Hematopoietic multipotent progenitor cell treated with erythropoietin and hydrocortisone succinate and interleukin-3 and kit ligand, for 17 days (in vitro differentiated cells): Measurements from ENCODE around the gene ADARB2.
"Not testable (repeated sequence)": the region's sequence is repeated elsewhere in the genome, so short reads cannot be mapped to it uniquely, and the experiment has no call there.

ENCODE experiments used
- DNase-seq: peaks from one replicate; pipeline ENCODE4 v3.0.0-alpha.2; 2015; ENCODE audit warnings: low spot score

ADARB2 gene

DNA sequence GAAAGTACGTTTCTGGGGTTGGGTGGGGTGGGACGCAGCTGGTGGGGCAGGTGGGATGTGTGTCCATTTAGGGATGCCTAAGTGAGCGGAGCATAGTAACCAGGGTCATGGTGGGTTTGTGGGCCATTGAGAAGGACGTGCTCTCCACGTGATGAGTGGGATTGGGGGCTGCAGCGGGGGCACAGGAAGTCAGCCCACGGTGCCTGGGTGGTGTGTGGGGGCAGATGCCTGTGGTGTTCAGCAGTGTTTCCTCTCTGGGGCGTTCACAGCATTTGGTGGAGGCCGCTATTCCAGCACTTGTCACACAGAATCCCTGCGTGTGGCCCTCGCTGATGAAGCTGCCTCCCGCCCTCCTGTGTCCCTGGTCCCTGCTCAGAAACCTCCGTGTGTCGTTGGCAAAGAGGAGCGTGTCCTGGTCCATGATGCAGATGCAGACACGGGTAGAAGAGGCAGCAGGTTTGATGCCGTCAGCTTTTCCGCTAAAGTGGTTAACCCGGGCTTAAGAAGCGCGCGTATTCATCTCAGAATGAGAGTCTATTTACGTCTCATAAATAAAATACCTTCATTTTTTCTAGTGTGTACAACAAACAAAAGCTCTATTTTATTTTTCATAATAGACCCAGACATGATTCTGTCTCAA, 274.2 kb downstream of the ADARB2 start:
- no peak for DNase-seq

DNA sequence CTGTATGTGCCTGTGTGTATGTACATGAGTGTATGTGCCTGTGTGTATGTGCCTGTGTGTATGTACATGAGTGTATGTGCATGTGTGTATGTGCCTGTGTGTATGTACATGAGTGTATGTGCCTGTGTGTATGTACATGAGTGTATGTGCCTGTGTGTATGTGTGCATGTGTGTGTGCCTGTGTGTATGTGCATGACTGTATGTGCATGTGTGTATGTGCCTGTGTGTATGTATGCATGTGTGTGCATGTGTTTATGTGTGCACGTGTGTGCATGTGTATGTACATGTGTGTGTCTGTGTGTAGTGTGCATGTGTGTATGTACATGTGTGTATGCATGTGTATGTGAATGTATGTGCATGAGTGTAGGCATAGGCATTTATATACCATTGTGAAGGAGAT, 274.8 kb downstream of the ADARB2 start:
- no peak for DNase-seq

DNA sequence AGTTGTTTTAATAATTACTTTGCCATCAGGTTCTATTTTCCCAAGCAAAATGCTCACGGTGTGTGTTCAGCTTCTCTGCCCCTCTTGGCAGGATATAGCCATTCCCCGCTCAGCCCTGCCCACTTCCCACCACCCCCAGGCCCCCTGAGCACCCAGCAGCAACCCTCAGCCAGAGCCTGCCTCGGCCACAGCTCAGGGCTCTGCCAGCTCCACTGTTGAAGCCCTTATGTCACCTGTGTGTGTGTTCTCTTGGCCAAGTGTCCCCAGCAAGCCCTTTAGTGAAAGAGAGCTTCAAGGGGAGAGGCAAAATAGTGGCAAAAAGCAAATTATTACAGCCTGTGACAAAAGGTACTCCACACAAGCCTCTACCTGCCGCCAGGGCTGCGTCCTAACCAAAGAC, 275.3 kb downstream of the ADARB2 start:
- no peak for DNase-seq

DNA sequence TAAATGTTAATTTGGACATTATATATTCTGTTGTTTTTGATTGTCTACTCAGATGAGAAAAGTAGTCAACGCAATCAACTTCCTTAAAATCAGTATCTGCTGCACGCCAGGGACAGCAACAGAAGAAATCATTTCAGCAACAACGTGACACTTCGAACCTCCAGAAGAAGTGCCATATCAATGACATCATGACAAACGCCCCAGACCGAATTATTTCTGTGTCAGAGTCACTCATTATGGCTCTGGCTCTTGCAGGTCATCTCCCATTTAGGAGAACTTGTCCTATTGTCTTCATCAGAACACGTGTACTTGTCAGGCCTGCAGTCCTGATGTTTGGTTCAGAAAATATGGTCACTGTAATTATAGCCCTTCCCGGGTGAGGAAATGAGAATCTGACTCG, 276.3 kb downstream of the ADARB2 start:
- no peak for DNase-seq

DNA sequence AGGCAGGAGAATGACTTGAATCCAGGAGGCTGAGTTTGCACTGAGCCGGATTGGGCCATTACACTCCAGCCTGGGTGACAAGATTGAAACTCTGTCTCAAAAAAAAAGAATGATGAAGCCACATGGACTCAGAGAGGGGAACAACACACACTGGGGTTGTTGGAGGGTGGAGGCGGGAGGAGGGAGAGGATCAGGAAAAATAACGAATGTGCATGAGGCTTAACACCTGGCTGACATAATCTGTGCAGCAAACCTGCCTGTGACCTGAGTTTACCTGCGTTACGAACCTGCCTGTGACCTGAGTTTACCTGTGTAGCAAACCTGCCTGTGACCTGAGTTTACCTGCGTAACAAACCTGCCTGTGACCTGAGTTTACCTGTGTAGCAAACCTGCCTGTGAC, 277.7 kb downstream of the ADARB2 start:
- not testable (repeated sequence) for DNase-seq

DNA sequence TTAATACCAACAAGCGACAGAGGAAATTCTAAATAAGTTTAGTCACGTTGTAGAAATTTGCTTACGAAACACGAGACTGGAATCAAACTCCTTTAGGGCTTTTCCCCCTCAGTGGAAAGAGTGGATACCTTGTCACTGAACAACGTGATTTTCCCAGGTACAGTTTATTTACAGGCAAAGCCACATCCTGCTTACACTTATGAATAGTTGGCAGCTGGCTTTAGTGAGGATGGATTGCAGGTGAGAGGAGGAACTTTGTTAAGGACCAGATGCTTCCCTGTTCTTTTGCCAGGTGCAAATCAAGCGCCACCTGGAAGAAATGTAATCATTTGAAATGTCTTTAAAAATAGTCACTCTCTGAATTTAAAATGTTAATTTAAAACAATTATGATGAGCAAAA, 282.4 kb downstream of the ADARB2 start:
- DNase-seq = no peak

DNA sequence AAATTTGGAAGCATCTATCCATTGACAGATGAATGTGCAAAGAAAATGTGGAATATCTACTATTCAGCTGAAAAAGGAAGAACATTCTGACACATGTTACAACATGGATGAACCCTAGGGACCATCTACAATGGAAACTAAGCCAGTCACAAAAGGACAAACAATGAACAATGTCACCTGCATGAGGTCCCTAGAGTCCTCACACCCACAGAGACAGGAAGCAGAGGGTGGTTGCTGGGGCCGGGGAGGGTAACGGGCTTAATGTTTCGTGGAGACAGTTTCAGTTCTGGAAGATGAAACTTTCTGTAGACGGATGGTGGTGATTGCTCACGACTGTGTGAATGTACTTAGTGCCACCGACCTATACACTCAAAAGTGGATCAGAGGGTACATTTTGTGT, 282.9 kb downstream of the ADARB2 start:
- no peak for DNase-seq

DNA sequence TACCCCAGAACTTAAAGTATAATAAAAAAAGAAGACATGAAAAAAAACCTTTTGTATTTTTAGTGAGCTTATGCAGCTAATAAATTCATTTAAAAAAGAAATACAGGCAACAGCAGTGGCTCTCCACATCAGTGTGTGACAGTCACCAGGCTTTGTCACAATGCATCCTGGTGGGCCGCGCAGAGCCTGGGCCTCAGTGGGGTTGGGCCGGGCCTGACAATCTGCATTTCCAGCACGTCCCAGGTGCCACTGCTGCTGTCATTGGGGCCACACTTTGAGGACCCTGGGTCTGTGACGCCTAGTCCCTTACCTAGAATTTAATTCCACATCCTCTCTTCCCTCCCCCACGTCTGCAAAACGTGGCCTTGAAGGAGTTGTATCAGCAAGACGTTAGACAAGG, 284.5 kb downstream of the ADARB2 start:
- no peak for DNase-seq

DNA sequence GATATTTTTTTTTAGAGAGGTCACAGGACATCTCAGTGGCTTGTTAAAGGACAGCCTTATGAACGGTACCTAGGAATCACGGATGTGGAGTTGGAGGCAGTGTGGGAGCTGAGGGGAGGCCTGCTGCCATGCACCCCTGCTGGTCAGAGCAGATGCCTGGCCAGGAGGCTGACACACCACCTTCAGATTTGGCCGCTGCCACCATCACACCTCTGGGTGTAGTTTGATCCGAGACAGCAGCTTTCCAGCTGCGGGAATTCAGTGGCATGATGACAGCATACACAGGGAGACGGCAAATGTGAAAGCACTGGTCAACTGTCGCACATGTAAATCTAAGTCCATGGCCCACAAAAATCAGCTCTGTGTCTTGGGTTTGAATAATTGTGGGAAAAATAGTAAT, 285.4 kb downstream of the ADARB2 start:
- no peak for DNase-seq

DNA sequence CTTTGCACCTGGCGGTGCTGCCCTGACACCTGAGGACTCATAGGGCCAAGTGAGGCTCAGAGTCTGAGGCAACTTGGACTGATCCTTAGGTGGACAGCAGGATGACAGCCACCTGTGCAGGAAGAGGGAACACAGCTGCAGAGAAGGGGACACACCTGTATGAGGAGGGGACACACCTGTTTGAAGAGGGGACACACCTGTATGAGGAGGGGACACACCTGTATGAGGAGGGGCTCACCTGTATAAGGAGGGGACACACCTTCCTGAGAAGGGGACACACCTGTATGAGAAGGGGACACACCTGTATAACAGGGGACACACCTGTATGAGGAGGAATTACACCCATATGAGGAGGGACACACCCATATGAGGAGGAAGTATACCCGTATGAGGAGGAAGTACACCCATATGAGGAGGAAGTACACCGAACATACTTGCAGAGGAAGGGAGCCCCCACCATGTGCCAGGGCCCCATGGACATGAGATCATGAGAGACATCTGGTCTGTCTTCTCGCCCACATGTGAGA, 285.9 kb downstream of the ADARB2 start:
- DNase-seq = no peak

DNA sequence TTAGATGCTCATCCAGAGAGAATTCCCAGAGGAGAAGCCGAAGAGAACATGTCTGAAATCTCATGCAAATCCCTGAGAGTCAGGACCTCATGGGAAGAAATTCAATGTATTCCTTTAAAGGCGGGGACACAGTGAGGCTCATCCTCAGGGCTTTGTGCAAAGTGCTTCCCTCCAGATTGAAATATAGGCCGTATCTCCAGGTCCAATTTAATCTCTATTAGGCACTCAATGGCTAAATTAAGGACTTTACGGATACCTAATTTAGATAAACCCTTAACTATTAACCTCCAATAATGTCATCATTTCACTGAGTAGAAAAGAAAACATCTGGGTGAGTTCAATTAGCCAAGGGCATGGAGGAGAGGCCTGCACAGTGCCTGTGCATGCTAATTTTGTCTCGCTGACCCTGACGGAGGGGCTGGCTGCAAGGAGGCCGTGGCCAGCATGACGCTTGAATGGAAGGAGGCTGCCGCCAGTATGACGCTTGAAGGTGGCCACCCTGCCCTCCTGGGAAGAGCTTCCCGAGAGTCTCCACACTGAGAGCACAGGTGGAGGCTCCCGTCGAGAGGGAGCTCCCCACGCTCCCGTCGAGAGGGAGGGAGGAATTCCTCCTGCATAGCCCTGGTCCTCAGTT, 287.6 kb downstream of the ADARB2 start:
- DNase-seq = no peak

DNA sequence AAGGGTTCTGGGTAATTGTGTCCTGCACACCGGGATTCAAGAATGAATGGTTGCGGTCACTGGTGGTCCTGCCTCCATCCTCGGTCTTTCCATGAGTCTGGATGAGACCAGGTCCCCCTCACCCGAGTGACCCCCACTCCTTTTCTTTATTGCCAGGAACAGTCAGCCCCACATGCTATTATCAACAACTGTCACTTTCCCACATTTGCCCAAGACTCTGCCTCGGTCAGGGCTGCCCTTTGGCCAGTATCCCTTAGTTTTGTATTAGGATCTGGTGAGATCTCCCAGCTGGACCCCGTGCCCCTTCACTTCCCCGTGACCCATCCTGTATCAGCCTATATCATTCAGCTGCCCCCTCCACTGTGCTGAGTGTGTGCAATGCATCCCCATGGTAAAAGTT, 288.3 kb downstream of the ADARB2 start:
- no peak for DNase-seq

DNA sequence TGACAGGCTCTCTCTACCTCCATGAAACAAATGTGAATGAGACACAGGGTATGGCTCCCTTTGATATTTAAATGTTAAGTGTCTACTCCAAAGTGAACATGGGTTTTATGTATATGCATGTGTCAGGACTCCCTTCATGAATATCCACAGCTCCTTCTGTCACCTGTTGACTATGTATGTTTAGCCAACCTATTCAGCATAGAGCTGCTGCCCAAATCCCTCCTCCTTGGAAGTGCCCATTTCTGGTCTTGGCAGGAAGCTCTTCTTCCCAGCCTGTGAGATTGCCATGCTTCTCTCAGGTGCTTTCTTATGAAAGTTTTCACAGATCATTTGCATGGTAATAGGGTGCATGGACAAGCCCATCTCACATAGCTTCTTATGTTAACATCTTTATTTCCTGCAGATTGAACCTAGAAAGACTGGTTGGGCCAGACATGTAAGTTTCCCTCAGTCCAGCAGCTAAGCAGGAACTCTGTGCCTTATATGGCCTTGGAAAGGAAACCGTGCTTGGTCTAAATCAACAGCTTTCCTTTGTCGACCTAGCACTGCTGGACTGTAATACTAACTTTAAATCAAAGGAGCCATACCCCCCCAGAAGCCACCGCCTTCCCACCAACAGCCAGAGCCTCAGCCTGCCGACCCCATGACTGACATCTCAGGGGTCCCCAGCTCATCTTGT, 288.9 kb downstream of the ADARB2 start:
- DNase-seq = no peak

DNA sequence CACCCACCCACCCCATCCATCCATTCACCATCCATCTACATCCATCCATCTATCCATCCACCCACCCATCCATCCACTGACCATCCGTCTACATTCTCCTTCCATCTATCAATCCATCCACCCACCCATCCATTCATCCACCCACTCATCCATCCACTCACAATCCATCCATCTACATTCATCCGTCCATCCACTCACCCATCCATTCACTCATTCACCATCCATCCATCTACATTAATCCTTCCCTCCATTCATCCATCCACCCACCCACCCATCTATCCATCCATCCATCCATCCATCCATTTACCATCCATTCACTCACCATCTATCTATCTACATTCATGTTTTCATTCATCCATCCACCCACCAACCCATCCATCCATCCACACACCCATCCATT, 292.5 kb downstream of the ADARB2 start:
- no peak for DNase-seq

DNA sequence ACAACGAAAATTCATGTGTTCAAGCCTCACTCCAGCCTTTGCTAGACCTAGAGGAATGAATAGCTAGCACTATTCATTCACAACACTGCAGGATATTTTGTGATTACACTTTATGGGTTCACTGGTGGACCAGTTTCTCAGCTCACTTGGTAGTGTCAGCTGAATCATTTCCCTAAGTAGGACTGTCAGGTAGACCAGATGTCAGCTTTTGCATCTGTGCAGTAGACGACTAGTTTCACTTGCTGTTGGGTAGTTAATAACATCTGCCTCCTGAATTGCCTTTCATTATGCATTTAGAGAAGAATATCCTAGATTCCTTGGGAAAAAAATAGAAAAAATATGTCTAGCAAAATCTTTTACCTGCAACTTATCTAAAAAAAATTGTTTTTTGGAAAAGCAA, 296.4 kb downstream of the ADARB2 start:
- no peak for DNase-seq

DNA sequence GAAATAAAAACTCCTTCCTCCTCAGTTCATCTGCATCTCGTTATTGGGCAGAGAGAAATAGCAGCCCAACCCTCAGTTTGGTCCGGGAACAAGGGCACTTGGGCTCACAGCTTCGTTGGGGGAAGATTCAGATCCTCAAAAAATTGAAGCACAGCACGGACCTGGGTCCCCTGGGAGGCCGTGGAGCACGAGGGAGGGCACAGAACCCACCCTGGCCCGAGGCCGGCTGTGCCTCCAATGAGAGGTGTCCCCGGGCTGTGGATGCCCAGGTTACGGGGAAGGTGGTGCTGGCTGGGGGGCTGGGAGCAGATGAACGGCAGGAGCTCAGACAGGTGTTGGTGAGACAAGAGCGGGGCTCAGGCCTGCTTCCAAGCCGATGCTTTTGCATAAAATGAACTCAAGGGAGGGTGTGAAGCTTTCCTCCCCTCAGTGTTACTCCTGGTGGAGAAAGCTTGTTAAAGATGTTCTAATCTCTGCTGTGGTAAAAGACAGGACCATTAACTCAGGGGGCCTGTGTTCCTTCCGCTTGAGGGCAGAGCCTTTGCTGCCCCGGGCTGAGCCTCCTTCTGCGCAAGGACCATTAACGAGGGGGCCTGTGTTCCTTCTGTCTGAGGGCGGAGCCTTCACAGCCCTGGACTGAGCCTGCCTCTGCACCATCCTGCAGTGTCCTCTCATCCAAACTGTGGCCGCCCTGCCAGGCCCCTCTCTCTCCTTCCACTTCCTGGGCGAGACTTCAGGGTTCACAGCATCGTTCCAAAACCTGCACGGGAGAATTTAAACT, 302.2 kb downstream of the ADARB2 start:
- DNase-seq = no peak

DNA sequence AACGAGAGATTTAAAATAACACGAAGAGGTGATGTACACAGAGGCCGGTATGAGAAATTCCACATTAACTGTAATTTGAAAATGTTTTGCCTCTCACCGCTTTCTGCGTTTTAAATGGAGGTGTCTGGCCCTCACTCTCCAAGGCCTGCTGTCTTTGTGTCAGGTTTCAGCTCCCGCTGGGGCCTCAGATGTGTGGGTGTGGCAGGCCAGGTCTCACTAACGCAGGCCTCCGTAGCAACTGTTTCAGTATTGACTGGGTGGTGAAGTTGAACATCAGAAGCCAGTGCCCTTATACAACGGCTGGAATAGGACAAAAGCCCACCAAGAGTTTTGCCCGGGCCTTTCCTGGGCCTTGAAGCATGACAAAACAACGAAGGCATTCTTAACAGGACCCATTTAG, 303.1 kb downstream of the ADARB2 start:
- no peak for DNase-seq

DNA sequence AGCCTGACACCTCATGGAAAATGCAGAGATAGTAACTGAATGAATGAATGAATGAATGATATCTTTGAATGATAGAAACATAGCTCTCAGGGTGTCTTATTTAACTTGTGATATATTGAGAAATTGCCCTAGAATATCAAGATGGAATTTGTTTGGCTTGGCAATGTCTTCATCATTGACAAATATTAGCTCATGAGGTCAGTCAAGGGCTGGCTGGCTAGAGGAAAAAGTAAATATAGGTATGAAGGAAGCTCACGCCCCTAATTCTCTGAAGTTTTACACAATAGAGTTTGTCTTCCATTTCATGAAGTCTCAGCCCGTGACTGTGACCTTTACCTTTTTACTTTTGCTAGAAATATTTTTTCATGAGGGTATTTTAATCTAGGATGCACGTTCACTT, 305.2 kb downstream of the ADARB2 start:
- no peak for DNase-seq

DNA sequence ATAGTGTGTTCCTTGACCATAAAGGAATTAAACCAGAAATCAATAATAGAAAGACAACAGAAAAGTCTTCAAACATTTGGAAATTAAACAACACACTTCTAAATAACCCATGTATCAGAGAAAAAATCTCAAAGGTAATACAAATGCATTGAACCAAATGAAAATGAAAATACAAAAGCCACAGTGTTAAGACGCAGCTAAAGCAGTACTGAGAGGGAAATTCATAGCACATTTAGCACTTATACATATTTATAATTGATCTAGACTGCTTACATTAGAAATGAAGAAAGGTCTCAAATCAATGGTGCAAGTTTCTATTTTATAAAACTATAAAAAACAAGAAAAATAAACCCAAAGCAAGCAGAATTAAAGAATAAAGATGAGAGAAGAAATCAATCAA, 306.1 kb downstream of the ADARB2 start:
- DNase-seq = no peak

DNA sequence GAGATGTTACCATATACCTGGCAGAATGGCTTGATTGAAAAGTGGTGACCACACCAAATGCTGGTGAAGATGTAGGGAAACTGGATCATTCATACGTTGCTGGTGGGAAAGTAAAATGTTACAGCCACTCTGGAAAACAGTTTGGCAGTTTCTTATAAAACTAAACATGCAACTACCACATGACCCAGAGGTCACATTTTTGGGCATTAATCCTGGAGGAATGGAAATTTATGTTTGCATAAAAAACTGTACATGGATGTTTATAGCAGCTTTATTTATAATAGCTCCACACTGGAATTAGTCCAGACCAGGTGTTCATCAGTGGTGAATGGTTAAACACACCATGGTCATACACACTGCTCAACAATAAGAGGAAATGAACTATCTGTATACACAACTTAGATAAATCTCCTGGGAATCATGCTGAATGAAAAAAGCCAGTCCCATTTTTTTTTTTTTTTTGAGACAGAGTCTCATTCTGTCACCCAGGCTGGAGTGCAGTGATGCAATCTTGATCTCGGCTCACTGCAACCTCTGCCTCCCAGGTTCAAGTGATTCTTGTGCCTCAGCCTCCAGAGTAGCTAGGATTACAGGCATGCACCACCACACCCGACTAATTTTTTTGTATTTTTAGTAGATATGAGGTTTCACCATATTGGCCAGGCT, 309.7 kb downstream of the ADARB2 start:
- not testable (repeated sequence) for DNase-seq

DNA sequence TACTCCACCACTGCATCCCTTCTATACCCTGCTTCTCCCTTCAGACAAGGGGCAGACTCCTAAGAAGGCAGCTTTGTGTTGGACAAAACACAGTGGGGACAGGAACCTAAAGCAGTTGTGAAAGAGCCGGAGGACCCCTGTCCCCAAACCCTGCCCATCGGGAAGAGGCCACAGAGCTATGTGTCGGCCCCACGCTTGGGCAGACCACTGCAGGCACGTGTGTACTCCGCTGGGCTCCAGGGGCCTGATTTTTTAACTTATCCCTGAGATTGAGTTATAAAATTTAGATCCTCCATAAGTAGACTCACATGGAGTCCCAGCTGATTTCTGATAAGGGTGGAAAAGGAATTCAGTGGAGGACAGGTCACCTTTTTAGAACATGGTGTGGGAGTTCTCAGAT, 310.5 kb downstream of the ADARB2 start:
- DNase-seq = no peak

DNA sequence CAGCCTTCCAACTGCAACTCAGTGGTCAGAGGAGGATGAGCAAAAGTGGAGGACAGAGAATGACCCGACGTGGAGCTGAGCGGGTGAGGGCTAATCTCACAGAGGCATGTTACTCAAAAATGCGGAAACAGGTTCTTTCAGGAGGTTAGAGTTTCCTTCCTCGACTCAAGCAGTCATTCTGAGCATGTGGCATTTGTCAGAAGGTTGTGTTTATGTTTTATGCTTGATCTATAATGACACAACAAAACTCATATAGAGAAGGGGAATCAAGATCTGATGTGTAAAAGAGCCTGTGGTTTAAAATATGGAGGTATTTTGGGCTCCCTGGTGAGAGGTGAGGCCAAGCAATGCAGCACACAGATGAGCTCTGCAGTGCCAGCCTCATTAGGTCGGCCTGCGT, 311.4 kb downstream of the ADARB2 start:
- DNase-seq = no peak
